ENCODE measurements around the gene BPIFB4. TPM values are rescaled to one million over a fixed set of nuclear protein-coding genes. Genes with fewer than 3 reads are reported as not detected.

Gene BPIFB4
- total and polyA plus RNA-seq, 2 experiments from 2014 or later: not detected

- DNase-seq (ENCODE audit: low spot score) (no peak), ATAC-seq (no peak)
- no peaks in the 10 kb centered on the region for H3K27me3 ChIP-seq (ENCODE audit: insufficient read depth)
- no peak overlapping the region for H3K4me3 Mint-ChIP-seq
- peaks cover 3% of the 10 kb centered on the region; the same call in 1 of the 2 replicates for H3K9me2 ChIP-seq (ENCODE audit: insufficient read depth)
- no peak overlapping the region for H3K4me2 ChIP-seq
- no peaks in the 10 kb centered on the region for H3K4me1 ChIP-seq (ENCODE audit: insufficient read depth)
- H3K4me3 ChIP-seq: no peak overlapping the region
- TF ChIP-seq JUNB (IDR thresholded peaks at IDR 0.05; ENCODE audit: unreplicated experiment) (no peak), ZNF331 (CRISPR knock-in tag; IDR thresholded peaks at IDR 0.05; ENCODE audit: low read depth) (no peak), ETS1 (IDR thresholded peaks at IDR 0.05) (no peak), NANOG (IDR thresholded peaks at IDR 0.05; ENCODE audit: borderline replicate concordance) (no peak), CREB1 (CRISPR knock-in tag; IDR thresholded peaks at IDR 0.05; ENCODE audit: low read depth) (no peak), ZNF462 (CRISPR knock-in tag; IDR thresholded peaks at IDR 0.05) (no peak), REST (IDR thresholded peaks at IDR 0.05; ENCODE audit: unreplicated experiment) (no peak)
- H4K20me1 ChIP-seq (replicated peaks; ENCODE audit: insufficient read depth): no peaks in the 10 kb centered on the region
- no peaks in the 10 kb centered on the region for H3K4me1 Mint-ChIP-seq
- H3K36me3 Mint-ChIP-seq (ENCODE audit: low read depth): peaks cover 9% of the 10 kb centered on the region
- H3K36me3 ChIP-seq (ENCODE audit: insufficient read depth): no peaks in the 10 kb centered on the region; the same call in 1 of the 2 replicates
- no peak overlapping the region for H3K27ac Mint-ChIP-seq
- H3K27me3 Mint-ChIP-seq (ENCODE audit: insufficient read depth, low read depth, poor library complexity): peaks cover 10% of the 10 kb centered on the region
- no peaks in the 10 kb centered on the region for H3K79me2 ChIP-seq (replicated peaks; ENCODE audit: insufficient read depth)
- H2AFZ ChIP-seq: no peak overlapping the region
- H3F3A ChIP-seq (replicated peaks; ENCODE audit: low read depth): no peaks in the 10 kb centered on the region
- H3K9me3 Mint-ChIP-seq: peaks cover 29% of the 10 kb centered on the region
- H3K27ac ChIP-seq (ENCODE audit: low read depth): no peak overlapping the region
These were observed 33.0 kb upstream of the BPIFB4 start for GRCh38 chr20:33046412-33046811.

Measured in GM23338 (cell line).